NCI-H446 treated with DMSO at 0.1 percent for 48 hours (cell line): ENCODE data around the gene AP3B2.
"Not testable (repeated sequence)": the region's sequence is repeated elsewhere in the genome, so short reads cannot be mapped to it uniquely, and the experiment has no call there.

Experiments
- DNase-seq: peaks from one replicate; lab custom pipeline; 2025; lab: John Stamatoyannopoulos, UW

AP3B2 gene

GRCh38 chr15:82649226-82649999 lies 60.3 kb downstream of the AP3B2 start:
- DNase-seq, result no peak

- no peak for DNase-seq
These were observed 61.2 kb downstream of the AP3B2 start for GRCh38 chr15:82648257-82649103.

DNA sequence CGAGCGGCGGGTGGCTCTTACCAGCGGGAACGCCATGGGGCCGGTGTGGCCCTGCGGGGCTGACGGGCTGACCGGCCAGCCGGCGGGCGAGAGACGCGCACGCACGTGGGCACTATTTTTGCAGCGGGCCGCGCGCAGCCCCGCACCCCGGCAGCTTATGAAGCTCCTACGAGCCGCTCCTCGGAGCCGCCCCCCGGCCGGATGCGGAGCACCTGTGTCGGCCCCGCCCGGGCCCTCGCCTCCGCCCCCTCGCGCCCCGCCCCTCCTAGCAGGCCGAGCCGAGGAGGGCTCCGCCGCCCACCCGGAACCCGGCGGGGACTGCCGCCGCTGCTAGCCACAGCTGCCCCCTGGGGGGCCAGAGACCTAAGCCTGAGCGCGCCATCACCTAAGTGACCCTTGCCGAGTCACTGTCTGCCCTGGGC lies 61.8 kb downstream of the AP3B2 start:
- DNase-seq, result no peak

DNA sequence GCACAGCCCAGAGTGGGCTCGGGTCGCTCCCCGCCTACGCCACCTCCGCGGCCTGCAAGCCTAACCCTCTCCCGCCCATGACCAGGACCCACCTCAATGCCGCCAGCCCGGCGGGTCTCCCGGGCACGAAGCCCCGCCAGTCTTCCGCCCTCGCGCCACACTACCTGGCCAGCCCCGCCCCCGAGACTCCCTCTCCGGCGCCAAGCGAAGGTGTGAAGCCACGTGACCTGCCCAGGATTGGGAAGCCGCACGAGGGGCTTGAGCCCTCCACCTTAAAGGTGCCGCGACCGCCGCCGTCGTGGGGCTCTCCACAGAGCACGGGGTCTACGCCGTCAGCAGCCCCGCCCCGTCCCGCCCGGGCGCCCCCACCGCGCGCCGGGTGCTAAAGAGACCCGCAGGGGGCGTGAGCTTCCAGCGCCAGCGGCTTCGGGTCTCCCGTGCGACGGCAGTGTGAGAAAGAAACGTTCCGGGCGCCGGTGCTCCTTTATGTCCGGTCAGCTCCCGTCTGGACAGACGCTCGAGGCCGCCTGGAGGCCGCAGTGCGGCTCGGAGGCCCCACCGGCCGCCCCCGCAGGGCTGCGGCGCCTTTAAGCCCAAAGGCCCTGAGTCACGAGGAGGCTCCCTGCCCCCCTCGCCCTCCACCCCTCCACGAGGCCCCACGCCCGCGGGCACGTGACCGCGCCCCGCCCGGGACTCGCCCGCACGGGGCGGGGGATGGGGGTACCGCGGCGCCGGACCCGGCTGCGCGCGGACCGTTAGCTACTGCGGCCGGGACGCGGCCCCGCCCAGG lies 62.4 kb downstream of the AP3B2 start, which contains the start of gene CPEB1:
Gene CPEB1, minus strand, starts transcription at position 319 of the 790 bp plus-strand sequence. CDS start 18,904 bp downstream, outside the sequence.
- DNase-seq, result peak; percentile 7

- DNase-seq, result no peak
These were observed 63.2 kb downstream of the AP3B2 start for GRCh38 chr15:82646250-82647044.

GRCh38 chr15:82644967-82645852 lies 64.5 kb downstream of the AP3B2 start:
- DNase-seq, result not testable (repeated sequence)

DNA sequence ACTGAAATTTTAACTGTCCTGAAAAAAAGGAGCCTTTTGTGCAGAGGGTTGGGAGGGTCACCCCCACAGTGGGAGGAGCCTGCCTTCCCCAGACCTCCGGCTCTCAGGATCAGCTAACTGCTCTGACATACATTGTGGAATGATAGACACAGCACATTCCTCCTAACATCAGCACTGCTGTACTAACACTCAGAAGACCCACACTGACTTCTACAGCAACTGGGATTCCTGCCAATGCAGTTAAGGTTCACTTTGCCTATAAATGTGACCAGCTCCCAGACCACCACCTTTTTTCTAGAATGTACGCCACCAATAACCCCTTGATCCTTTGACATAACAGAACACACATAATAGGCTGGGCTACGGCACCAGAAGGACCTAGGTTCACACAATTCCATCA lies 65.7 kb downstream of the AP3B2 start:
- no peak for DNase-seq

DNA sequence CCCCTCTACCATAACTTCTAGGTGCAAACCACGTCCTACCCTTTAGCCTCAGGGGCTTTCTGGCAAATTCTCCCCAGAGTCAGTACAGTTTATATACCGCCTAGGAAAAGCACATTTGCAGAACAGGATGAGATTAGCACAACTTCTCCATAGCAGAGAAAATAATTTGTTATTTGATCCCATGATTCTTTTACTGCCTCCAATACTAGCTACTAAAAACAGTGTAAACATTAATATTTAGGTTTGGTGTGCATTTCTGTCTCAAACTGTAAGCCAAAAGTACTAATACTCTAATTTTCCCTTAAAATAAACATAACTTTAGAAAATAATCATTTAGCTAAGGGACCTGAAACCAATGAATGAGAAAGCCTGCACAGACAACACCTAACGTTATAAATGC lies 67.0 kb downstream of the AP3B2 start:
- DNase-seq, result no peak

GRCh38 chr15:82641129-82641798 lies 68.4 kb downstream of the AP3B2 start:
- DNase-seq, result peak; percentile 1

DNA sequence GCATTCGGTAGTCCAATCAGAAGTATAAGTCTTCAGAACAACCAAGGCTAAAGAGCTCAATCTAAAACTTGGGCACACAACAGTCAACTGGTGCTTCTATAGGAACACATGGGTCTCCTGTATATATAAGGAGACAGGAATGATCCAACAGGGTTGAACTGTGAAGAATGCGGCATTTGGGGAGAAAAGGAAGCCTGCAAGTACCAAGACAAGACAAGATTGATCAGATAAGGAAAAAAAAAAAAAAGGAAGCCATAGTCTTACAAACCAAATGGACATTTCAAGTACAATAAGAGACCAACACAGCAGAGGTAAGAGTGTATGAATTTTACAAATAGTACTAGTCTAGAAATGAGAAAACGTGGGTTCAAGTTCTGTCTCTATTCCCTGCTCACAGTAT lies 69.0 kb downstream of the AP3B2 start:
- no peak for DNase-seq

- DNase-seq, result no peak
These were observed 73.9 kb downstream of the AP3B2 start for GRCh38 chr15:82635798-82636197.

GRCh38 chr15:82630033-82630432 lies 79.6 kb downstream of the AP3B2 start:
- no peak for DNase-seq

GRCh38 chr15:82625136-82625535 lies 84.5 kb downstream of the AP3B2 start:
- DNase-seq, result no peak

- DNase-seq, result no peak
These were observed 85.2 kb downstream of the AP3B2 start for GRCh38 chr15:82624438-82624837.

- DNase-seq, result no peak
These were observed 85.7 kb downstream of the AP3B2 start for GRCh38 chr15:82624008-82624407.

DNA sequence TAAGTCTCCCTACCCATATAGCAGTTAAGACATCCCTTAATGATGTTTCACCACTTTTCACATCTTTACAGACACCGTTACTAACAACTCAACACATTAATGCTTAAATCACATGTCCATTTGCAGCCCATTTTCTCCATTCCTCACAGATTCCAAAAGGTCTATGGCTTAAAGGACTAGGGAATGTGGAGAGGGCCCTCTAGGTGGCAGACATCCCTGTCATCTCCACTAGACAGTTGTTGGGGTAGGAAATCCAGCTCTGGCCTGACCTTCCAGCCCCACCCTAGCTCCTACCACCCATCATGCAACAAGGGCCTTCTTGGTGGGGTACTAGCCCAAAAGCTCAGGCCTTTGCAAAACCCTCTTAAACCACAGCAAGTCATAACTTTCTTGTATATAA lies 87.7 kb downstream of the AP3B2 start:
- no peak for DNase-seq

GRCh38 chr15:82613747-82614146 lies 95.9 kb downstream of the AP3B2 start:
- DNase-seq, result no peak

DNA sequence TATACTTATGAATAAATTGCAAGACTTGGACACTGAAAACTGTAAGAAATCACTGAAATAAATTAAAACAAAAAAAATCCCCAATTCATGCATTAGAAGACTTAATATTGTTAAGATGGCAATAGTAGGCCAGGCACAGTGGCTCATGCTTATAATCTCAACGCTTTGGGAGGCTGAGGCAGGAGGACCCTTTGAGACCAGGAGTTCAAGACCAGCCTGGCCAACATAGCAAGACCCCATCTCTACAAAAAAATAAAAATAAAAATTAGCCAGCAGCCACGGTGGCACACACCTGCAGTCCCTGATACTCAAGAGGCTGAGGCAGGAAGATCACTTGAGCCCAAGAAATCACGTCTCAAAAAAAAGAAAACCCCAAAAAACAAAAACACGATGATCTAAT lies 98.3 kb downstream of the AP3B2 start:
- DNase-seq, result no peak
